ENCODE measurements around the gene IL17RA. TPM values are rescaled to one million over a fixed set of nuclear protein-coding genes. Genes with fewer than 3 reads are reported as not detected.

The IL17RA gene
- total RNA-seq, 1 experiment from 2014 or later: 12.1 TPM

DNA sequence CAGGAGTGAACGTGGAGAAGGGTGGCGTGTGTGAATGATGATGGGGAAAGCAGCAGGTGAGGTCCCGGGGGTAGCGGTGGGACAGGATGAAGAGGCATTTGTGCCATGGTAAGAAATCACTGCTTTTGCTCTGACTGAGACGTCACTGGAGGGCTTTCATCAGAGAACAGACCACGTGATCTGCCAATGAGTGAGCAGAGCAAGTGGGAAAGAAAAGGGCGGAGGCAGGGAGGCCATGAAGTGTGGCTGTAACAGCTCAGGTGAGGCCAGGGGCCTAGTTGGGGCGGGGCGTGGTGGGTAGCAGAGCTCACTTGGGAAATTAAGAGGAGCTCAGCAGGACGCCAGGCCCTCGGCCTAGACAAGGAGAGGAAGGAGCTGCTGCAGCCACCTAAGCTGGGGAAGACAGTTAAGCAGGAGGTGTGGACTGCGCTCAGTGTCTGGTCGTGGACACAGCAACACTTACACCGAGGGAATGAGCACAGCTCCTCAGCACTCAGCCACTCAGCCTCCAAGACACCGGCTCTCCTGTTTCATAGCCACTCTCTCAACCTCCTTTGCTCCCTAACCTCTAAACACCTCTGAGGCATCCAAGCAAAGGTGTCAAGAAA lies 50.5 kb downstream of the IL17RA start:
- H3K4me3 ChIP-seq (ENCODE audit: low read depth, low read length, poor library complexity, severe bottlenecking): no peak overlapping the region
- H3K36me3 ChIP-seq (ENCODE audit: insufficient read depth, low read length, poor library complexity, severe bottlenecking): peaks cover 13% of the 10 kb centered on the region
- H3K9me3 ChIP-seq (ENCODE audit: low read depth, low read length, poor library complexity, severe bottlenecking): no peaks in the 10 kb centered on the region
- no peaks in the 10 kb centered on the region for H3K27me3 ChIP-seq (replicated peaks; ENCODE audit: insufficient read depth, low read depth, low read length, poor library complexity)
- no peak overlapping the region for H3K27ac ChIP-seq (ENCODE audit: low read depth, low read length, poor library complexity, severe bottlenecking)
- intact Hi-C loops (cut with micrococcal nuclease; ENCODE audit: unreplicated experiment): no loop called here
- POLR2A ChIA-PET (ENCODE audit: low non-redundant PET): interaction anchor here (0.6 kb wide), 1 partner anchor 186 kb away, joined by 3 read pairs; no protein-coding TSS in a partner anchor
- DNase-seq (ENCODE audit: low spot score): no peak
- no TSS peak for BruUV-seq (replicated peaks)
- H3K4me1 ChIP-seq (ENCODE audit: insufficient read depth, low read length, poor library complexity, severe bottlenecking): no peaks in the 10 kb centered on the region
- TF ChIP-seq EZH2 (IDR thresholded peaks at IDR 0.05; ENCODE audit: borderline replicate concordance, low read depth, low read length, poor library complexity, severe bottlenecking): no peak
- TF ChIP-seq, protein P1, sequence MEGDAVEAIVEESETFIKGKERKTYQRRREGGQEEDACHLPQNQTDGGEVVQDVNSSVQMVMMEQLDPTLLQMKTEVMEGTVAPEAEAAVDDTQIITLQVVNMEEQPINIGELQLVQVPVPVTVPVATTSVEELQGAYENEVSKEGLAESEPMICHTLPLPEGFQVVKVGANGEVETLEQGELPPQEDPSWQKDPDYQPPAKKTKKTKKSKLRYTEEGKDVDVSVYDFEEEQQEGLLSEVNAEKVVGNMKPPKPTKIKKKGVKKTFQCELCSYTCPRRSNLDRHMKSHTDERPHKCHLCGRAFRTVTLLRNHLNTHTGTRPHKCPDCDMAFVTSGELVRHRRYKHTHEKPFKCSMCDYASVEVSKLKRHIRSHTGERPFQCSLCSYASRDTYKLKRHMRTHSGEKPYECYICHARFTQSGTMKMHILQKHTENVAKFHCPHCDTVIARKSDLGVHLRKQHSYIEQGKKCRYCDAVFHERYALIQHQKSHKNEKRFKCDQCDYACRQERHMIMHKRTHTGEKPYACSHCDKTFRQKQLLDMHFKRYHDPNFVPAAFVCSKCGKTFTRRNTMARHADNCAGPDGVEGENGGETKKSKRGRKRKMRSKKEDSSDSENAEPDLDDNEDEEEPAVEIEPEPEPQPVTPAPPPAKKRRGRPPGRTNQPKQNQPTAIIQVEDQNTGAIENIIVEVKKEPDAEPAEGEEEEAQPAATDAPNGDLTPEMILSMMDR (conservative IDR thresholded peaks at IDR 0.05; ENCODE audit: low read depth, low read length): no peak
- CTCF ChIA-PET: no interaction called here

DNA sequence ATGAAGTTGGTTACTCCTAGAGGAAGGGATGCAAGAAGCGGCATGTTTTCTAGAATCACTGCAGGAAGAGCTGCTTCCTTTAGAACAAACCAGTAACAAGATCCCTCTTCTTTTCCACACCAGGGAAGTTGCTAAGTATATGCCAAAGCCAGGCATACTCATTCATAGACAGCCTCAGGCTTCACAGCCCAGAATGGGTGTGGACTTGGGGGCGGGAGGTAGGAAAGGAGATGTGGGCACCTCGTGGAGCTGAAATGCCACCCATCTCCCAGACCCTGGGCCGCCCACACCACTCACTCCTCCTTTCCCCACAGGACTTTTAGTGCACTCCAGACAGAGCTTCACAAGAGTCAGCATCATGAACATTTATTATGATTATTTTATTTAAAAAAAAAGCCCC lies 52.4 kb downstream of the IL17RA start:
- no peak for DNase-seq (ENCODE audit: low spot score)
- Histone ChIP-seq H3K36me3 (ENCODE audit: insufficient read depth, low read length, poor library complexity, severe bottlenecking) (peaks cover 31% of the 10 kb centered on the region), H3K27me3 (replicated peaks; ENCODE audit: insufficient read depth, low read depth, low read length, poor library complexity) (no peaks in the 10 kb centered on the region), H3K9me3 (ENCODE audit: low read depth, low read length, poor library complexity, severe bottlenecking) (no peaks in the 10 kb centered on the region), H3K4me3 (ENCODE audit: low read depth, low read length, poor library complexity, severe bottlenecking) (no peak overlapping the region), H3K4me1 (ENCODE audit: insufficient read depth, low read length, poor library complexity, severe bottlenecking) (no peaks in the 10 kb centered on the region), H3K27ac (ENCODE audit: low read depth, low read length, poor library complexity, severe bottlenecking) (no peak overlapping the region)
- no TSS peak for BruUV-seq (replicated peaks)
- TF ChIP-seq, protein P1 (conservative IDR thresholded peaks at IDR 0.05; ENCODE audit: low read depth, low read length): no peak
- TF ChIP-seq EZH2 (IDR thresholded peaks at IDR 0.05; ENCODE audit: borderline replicate concordance, low read depth, low read length, poor library complexity, severe bottlenecking): no peak
- CTCF ChIA-PET: no interaction called here
- intact Hi-C loops (cut with micrococcal nuclease; ENCODE audit: unreplicated experiment): no loop called here
- POLR2A ChIA-PET (ENCODE audit: low non-redundant PET): no interaction called here

DNA sequence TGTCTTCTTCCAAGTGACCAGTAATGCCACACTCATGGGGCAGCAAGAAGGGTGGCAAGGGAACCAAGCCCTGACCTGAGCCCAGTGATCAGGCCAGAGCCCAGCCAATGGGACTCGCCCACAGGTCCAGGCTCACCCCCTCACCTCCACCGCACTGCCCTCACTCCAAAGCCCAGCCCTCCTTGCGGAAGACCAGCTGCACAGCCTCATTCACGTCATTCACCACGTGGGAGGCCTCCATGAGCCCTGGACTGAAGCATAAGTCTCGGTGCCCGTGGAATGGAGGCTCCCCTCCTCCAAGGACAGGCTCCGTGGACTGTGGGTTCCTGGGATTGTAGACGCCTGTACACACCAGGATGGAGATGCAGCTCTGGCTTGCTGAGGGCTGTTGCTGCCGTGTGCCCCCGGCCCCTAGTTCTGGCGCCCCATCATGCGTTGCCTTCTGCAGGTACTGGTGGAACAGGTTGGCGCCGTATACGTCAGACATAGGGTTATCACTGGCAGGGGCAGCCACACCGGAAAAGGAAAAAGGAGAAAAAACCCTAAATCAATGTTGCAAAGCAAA lies 53.1 kb downstream of the IL17RA start:
- peaks cover 39% of the 10 kb centered on the region for H3K36me3 ChIP-seq (ENCODE audit: insufficient read depth, low read length, poor library complexity, severe bottlenecking)
- H3K4me3 ChIP-seq (ENCODE audit: low read depth, low read length, poor library complexity, severe bottlenecking): no peak overlapping the region
- H3K9me3 ChIP-seq (ENCODE audit: low read depth, low read length, poor library complexity, severe bottlenecking): no peaks in the 10 kb centered on the region
- TSS peak; percentile 58 for BruUV-seq (replicated peaks)
- no peak for DNase-seq (ENCODE audit: low spot score)
- ChIA-PET CTCF (no interaction called here), POLR2A (ENCODE audit: low non-redundant PET) (no interaction called here)
- no peak for TF ChIP-seq EZH2 (IDR thresholded peaks at IDR 0.05; ENCODE audit: borderline replicate concordance, low read depth, low read length, poor library complexity, severe bottlenecking)
- TF ChIP-seq, protein P1 (conservative IDR thresholded peaks at IDR 0.05; ENCODE audit: low read depth, low read length): no peak
- no peaks in the 10 kb centered on the region for H3K4me1 ChIP-seq (ENCODE audit: insufficient read depth, low read length, poor library complexity, severe bottlenecking)
- H3K27me3 ChIP-seq (replicated peaks; ENCODE audit: insufficient read depth, low read depth, low read length, poor library complexity): no peaks in the 10 kb centered on the region
- intact Hi-C loops (cut with micrococcal nuclease; ENCODE audit: unreplicated experiment): no loop called here
- no peak overlapping the region for H3K27ac ChIP-seq (ENCODE audit: low read depth, low read length, poor library complexity, severe bottlenecking)
